GM21529 (cell line): Measurements from ENCODE around the gene HPN.
A peak's percentile ranks its signal among the peaks of the same experiment; 100 is the strongest.
"Not testable (repeated sequence)": the region's sequence is repeated elsewhere in the genome, so short reads cannot be mapped to it uniquely, and the experiment has no call there.

ENCODE experiments used
- ATAC-seq: cut with Tn5 transposase; IDR thresholded peaks from one replicate; pipeline ENCODE4 v1.9.1; 2021; ENCODE audit not compliant: unreplicated experiment

HPN gene

DNA sequence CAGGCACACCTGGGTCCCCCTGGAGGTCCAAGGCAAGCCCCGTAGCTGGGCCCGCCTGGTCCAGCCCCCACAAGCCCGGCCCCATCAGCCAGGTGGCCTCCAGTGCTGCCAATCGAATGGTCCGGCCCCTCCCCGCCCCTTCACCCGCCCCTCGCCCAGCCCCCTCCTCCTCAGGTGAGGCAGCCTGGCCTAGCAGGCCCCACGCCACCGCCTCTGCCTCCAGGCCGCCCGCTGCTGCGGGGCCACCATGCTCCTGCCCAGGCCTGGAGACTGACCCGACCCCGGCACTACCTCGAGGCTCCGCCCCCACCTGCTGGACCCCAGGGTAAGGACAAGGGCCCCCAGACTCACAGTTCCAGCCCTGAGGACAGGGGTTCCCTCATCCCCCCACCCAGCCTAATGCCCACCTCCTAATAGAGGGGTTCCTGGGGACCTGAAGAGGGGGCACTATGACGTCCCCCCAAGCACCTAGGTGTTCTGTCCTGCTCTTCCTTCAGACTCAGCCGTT lies at the start of gene HPN:
Gene HPN (plus strand): TSS at position 174 of the 508 bp plus-strand sequence. CDS start 786 bp downstream, outside the sequence.
- no peak for ATAC-seq

- not testable (repeated sequence) for ATAC-seq
Measured at GRCh38 chr19:34992582-34992981, 48.9 kb upstream of the HPN start.

DNA sequence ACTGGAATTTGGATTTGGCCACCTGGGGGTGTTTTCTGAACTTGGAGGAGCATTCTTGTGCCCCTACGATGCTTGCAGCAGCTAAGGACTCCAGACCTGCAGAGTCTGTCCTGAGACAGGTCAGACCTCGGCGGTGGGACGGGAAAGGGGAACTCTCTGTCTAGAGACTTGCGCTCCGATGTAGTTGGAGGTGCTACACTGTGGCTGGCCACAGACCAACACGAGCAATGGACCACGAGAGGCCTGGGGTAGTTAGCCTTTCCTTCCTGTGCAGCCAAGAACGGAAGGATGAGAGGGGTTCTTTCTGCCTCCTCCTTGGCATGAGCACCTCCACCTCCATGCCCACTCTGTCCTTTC lies 47.3 kb upstream of the HPN start:
- ATAC-seq, result no peak

- no peak for ATAC-seq
Measured at GRCh38 chr19:34994643-34995541, 46.6 kb upstream of the HPN start.

GRCh38 chr19:34995551-34995950 lies 46.0 kb upstream of the HPN start:
- no peak for ATAC-seq

DNA sequence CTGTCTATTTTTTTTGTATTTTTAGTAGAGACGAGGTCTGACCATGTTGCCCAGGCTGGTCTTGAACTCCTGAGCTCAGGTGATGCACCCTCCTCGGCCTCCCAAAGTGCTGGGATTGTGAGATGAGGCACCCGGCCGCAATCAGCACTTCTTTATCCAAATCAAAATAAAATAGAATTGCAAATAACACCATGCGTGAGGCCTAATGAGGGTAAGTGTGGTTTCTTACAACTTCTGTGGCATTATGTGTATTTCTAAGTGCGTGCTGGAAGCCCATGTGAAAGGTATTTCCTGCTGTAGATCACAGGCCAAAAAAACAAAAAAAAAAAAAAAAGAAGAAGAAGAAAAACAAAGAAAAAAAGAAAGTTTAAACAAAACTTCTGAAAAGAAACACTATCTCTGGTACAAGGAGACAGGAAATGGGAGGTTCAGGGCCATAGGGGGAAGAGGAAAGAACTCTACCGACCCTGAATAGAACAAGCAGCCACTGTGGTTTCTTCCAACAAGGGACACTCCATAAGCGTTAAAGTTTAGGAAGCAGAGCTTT lies 44.4 kb upstream of the HPN start:
- ATAC-seq, result no peak

GRCh38 chr19:34998224-34998623 lies 43.3 kb upstream of the HPN start:
- not testable (repeated sequence) for ATAC-seq

DNA sequence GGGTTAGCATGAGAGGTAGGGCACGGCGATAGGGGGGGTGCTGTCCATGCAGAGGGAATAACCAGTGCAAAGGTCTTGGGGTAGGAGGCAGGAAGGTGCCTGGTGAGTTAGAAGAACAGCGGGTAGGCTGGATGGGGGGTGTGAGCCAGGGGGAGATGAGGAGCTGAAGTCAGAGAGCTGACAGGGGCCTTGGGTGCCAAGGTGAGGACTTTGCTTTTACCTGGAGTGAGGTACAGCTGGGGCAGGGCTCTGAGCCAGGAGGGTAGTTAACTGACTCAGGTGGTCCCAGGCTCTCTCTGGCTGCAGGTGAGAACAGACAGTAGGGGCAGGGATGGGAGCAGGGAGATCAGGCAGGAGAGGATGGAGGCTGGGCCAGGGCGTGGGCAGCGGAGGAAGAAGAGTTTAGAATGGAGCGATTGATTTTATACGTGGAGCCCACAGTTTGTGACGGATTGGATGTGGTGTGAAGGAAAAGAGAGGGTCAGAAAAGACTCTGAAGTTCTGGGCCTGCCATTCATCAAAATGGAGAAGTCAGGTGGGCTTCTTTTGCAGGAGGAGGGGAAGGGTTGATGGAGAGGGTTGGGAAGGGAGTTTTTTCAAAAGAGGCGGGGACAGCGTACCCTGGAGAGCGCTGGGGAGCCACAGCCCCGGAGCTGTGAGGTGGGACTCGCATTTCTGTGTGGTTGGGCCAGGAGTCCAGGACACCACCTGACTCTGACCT lies 42.6 kb upstream of the HPN start:
- ATAC-seq, result no peak

- ATAC-seq, result peak; percentile 55
Measured at GRCh38 chr19:34999498-35000337, 41.8 kb upstream of the HPN start, which contains the start of gene GRAMD1A. TSS of gene GRAMD1A (plus strand) at chr19:35000323. CDS start at chr19:35000479, 156 bp downstream.

DNA sequence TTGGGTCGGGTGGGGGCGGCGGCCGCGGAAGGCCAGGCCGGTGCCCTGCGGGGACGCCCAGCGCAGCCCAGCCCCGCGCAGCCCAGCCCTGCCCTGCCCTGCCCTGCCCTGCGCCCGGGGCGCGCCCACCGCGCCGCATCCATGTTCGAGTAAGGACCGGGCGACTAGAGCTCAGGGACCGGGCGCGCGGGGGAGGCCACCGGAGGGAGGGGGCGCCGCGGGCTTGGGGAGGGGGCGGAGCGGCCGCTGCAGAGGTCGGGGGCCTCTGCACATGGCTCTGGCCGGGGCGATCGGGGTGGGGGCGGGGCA lies 41.2 kb upstream of the HPN start:
- no peak for ATAC-seq

DNA sequence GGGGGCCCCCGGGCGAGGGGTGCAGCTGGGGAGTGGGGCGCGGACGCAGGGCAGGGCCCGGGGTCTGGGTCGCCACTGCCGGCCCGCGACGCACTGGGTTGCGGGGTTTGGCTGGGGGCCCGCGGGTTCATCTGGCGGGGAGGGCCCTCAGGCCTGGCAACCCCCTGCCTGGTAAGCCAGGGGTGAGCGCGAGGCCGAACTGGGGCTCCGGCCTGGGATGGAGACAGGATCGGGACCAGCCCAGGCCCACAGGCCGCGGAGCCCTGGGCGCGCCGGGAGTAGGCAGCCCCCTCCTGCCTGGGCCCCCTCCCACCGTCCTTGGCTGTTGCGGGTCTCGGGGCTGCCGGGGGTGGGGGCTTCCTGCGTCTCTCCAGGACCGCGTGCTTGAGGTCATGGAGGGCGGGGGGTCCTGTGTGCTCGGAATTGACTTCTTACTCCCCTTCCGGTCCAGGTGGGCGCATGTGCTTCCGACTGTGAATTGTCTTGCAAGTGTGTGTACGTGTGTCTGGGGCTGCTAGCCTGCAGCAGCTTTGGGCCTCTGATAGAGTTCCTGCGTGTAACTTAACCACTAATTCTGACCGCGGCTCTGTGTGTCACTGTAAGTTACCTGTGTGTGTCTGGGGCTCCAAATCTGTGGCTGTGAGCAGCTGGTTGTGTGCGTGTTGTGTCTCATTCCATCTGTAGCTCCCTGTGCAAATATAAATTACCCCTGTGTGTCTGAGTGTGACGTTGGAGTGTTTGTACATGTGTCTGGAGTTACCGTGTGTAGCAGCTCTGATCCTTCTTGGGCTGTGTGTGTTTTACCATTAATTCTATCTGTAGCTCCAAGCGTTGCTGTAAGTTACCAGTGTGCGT lies 40.6 kb upstream of the HPN start:
- ATAC-seq, result no peak

DNA sequence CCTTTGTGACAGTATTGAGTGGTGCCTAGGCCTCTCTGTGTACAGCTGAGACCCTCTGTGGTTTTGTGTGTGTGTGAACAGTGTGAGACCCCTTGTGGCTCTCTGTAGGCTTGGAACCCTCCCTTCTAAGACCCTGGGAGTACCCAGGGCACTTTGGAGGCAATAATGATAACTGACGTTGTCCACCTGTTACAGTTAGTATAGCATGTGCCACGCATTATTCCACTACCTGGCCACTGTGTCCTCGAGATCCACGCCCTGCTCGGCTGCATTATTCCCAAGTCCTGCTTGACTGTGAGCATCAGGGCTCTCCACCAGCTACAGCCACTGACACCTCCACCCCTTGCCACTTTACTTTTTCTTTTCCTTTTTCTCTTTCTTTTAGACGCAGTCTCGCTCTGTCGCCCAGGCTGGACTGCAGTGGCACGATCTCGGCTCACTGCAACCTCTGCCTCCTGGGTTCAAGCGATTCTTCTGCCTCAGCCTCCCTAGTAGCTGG lies 39.4 kb upstream of the HPN start:
- ATAC-seq, result no peak

DNA sequence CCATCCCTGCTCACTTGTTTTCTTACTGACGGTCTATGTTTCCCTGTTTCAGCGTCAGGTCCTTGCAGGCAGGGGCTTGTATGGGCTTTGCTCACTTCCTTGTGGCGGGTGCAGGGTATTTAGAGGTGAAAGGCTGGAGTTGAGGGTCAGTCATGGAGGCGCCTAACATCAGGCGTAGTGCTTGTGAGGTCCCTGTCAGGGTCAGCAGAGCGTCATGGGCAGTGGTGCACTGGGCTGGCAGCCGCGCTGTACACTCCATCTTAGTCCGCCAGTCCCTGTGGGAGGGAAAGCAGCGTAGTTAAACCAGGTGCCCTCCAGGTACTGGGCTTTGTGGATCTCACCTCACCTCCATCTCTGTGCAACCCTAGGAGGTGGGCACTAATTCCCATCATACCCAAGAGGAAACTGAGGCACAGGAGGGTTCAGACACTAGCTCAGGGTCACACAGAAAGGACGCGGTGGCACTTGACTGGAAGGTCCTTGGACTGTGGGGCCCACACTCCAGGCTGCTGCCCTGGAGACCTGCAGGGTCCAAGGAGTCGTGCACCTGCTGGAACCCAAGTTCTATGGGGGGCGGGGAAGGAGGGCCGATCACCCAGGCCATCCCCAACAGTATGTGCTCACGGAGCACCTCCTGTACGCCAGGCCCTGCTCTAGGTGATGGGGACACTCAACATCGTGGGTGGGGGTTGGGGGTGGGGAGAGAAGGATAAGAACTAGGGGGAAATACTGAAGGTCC lies 36.8 kb upstream of the HPN start:
- ATAC-seq, result no peak

- ATAC-seq, result no peak
Measured at GRCh38 chr19:35005256-35005977, 36.1 kb upstream of the HPN start.

GRCh38 chr19:35006007-35006341 lies 35.5 kb upstream of the HPN start:
- ATAC-seq, result not testable (repeated sequence)

- ATAC-seq, result no peak
Measured at GRCh38 chr19:35006342-35006998, 35.1 kb upstream of the HPN start.

GRCh38 chr19:35006999-35007365 lies 34.5 kb upstream of the HPN start:
- ATAC-seq, result no peak

- ATAC-seq, result not testable (repeated sequence)
Measured at GRCh38 chr19:35007427-35007826, 34.1 kb upstream of the HPN start.
